ENCODE results near the gene FYCO1.

Gene FYCO1

GRCh38 chr3:45959201-45959600 is 36.4 kb downstream of the FYCO1 start:
- DNase-seq = no peak

- DNase-seq = no peak
These were observed 37.3 kb downstream of the FYCO1 start for GRCh38 chr3:45958321-45958791.

GRCh38 chr3:45957586-45957985 is 38.0 kb downstream of the FYCO1 start:
- no peak for DNase-seq

GRCh38 chr3:45955706-45956105 is 39.9 kb downstream of the FYCO1 start:
- no peak for DNase-seq

GRCh38 chr3:45955017-45955647 is 40.5 kb downstream of the FYCO1 start:
- DNase-seq = no peak

- no peak for DNase-seq
These were observed 41.3 kb downstream of the FYCO1 start for GRCh38 chr3:45954306-45954705.

GRCh38 chr3:45953536-45953935 is 42.1 kb downstream of the FYCO1 start:
- no peak for DNase-seq

- no peak for DNase-seq
These were observed 43.2 kb downstream of the FYCO1 start for GRCh38 chr3:45952456-45952855.

GRCh38 chr3:45951946-45952345 is 43.7 kb downstream of the FYCO1 start:
- no peak for DNase-seq

GRCh38 chr3:45950686-45951600 is 44.7 kb downstream of the FYCO1 start:
- no peak for DNase-seq

- DNase-seq = no peak
These were observed 45.5 kb downstream of the FYCO1 start for GRCh38 chr3:45950131-45950530.

- no peak for DNase-seq
These were observed 46.2 kb downstream of the FYCO1 start for GRCh38 chr3:45949432-45949831.

- DNase-seq = no peak
These were observed 46.7 kb downstream of the FYCO1 start for GRCh38 chr3:45948881-45949280.

GRCh38 chr3:45948311-45948781 is 47.3 kb downstream of the FYCO1 start:
- no peak for DNase-seq

- DNase-seq = no peak
These were observed 48.3 kb downstream of the FYCO1 start for GRCh38 chr3:45947361-45947760.

- no peak for DNase-seq
These were observed 48.7 kb downstream of the FYCO1 start for GRCh38 chr3:45946875-45947274.

GRCh38 chr3:45946307-45946706 is 49.3 kb downstream of the FYCO1 start:
- DNase-seq = no peak

- no peak for DNase-seq
These were observed 50.6 kb downstream of the FYCO1 start for GRCh38 chr3:45944830-45945620.

GRCh38 chr3:45943207-45943846 is 52.3 kb downstream of the FYCO1 start, which contains the start of gene CXCR6:
Gene CXCR6 (plus strand): TSS chr3:45943464. CDS start chr3:45946482, 3,018 bp downstream.
- DNase-seq = no peak

- DNase-seq = no peak
These were observed 53.4 kb downstream of the FYCO1 start for GRCh38 chr3:45942051-45942825.

GRCh38 chr3:45940781-45941365 is 54.8 kb downstream of the FYCO1 start:
- no peak for DNase-seq
